Thyroid gland (tissue), 4 donors: ENCODE data around the gene SSPN. TPM values are rescaled to one million over a fixed set of nuclear protein-coding genes. Genes with fewer than 3 reads are reported as not detected.

Experiments
- DNase-seq, 2 donors: peaks; one replicate each; pipeline ENCODE4 v3.0.0-alpha.2; 2019
- H3K27ac ChIP-seq, 3 donors: fragments of 200-600 bp; sonication (generic); 1 replicate in 2 of 3; 2 replicates in 1 of 3; pipeline ENCODE4 v1.5.1; 2016 to 2019; ENCODE audit warnings: mild to moderate bottlenecking in 1 of 3, moderate library complexity in 1 of 3
- H3K27me3 ChIP-seq: fragments of 200-600 bp; sonication (generic); one replicate; pipeline ENCODE4 v1.5.1; 2019
- H3K36me3 ChIP-seq, 2 donors: fragments of 200-600 bp; sonication (generic); one replicate each; pipeline ENCODE4 v1.5.1; 2016 to 2019
- H3K4me1 ChIP-seq, 2 donors: fragments of 200-600 bp; sonication (generic); one replicate each; pipeline ENCODE4 v1.5.1; 2017 to 2019
- H3K4me3 ChIP-seq, 3 donors: fragments of 200-600 bp; sonication (generic); replicated peaks in 1 of 3; 1 replicate in 2 of 3; 2 replicates in 1 of 3; pipeline ENCODE4 v1.5.1; 2016; ENCODE audit warnings: mild to moderate bottlenecking in 1 of 3
- H3K9me3 ChIP-seq: fragments of 200-600 bp; sonication (generic); one replicate; pipeline ENCODE4 v1.5.1; 2017
- CTCF ChIP-seq, 6 experiments: fragments of 200-600 bp in 3 of 6; fragments of 450-650 bp in 3 of 6; sonication (generic) in 3 of 6; IDR thresholded peaks; one replicate each; pipeline ENCODE4 v1.5.1; 2016 to 2019; ENCODE audit warnings: antibody characterized with exemption in 6 of 6, mild to moderate bottlenecking in 2 of 6, inconsistent platforms in 1 of 6, moderate library complexity in 1 of 6
- POLR2A ChIP-seq, 2 donors: fragments of 450-650 bp; IDR thresholded peaks; one replicate each; pipeline ENCODE4 v1.6.1; 2017; ENCODE audit warnings: antibody characterized with exemption in 2 of 2, mild to moderate bottlenecking in 2 of 2, moderate library complexity in 1 of 2
- WGBS, 2 donors: methylation state at CpG; one replicate each; pipeline ENCODE4 v1.1.5; 2017; 5-methylcytosine and 5-hydroxymethylcytosine counted together
- intact Hi-C: fragments of 100-400 bp; cut with DNase I; formaldehyde crosslinking; loops from one replicate; pipeline ENCODE4 v1.15.1; 2023
- total RNA-seq, 4 donors: library from RNA; depleted of rRNA; stranded (reverse); fragments of >200 nt; gene quantifications; one replicate each; pipeline ENCODE4 v1.2.3, GENCODE V29; 2016

Gene SSPN
- total RNA-seq, 4 donors from 2014 or later = 20.1 to 25.0 (median 22.2) TPM

GRCh38 chr12:26182377-26182776 is 13.0 kb upstream of the SSPN start:
- Histone ChIP-seq H3K27me3 (no peaks in the 10 kb centered on the region), H3K9me3 (no peaks in the 10 kb centered on the region), H3K4me1 (no peaks in the 10 kb centered on the region), H3K27ac (no peak overlapping the region), H3K4me3 (no peak overlapping the region), H3K36me3 (no peaks in the 10 kb centered on the region)
- no peak for DNase-seq
- intact Hi-C loops = no loop called here
- WGBS, 2 donors = 89 to 91% methylated on average over 2 of the region's 2 CpGs
- TF ChIP-seq POLR2A (IDR thresholded peaks at IDR 0.05) (no peak), CTCF (IDR thresholded peaks at IDR 0.05) (no peak)

GRCh38 chr12:26185532-26186320 is 9.6 kb upstream of the SSPN start:
- TF ChIP-seq POLR2A (IDR thresholded peaks at IDR 0.05) (no peak), CTCF (IDR thresholded peaks at IDR 0.05) (no peak)
- H3K27ac ChIP-seq = no peak overlapping the region
- WGBS, 2 donors = 85 to 89% methylated on average over 7 of the region's 7 CpGs
- no peaks in the 10 kb centered on the region for H3K36me3 ChIP-seq
- H3K27me3 ChIP-seq = no peaks in the 10 kb centered on the region
- H3K4me1 ChIP-seq = no peaks in the 10 kb centered on the region
- DNase-seq = no peak
- H3K4me3 ChIP-seq = no peak overlapping the region
- intact Hi-C loops = no loop called here
- no peaks in the 10 kb centered on the region for H3K9me3 ChIP-seq

- 72 to 73% methylated on average over 8 of the region's 8 CpGs for WGBS, 2 donors
- Histone ChIP-seq H3K4me3 (no peak overlapping the region), H3K27ac (no peak overlapping the region), H3K27me3 (no peaks in the 10 kb centered on the region), H3K9me3 (no peaks in the 10 kb centered on the region), H3K36me3 (no peaks in the 10 kb centered on the region), H3K4me1 (no peaks in the 10 kb centered on the region)
- TF ChIP-seq POLR2A (IDR thresholded peaks at IDR 0.05) (no peak), CTCF (IDR thresholded peaks at IDR 0.05) (no peak)
- DNase-seq = no peak
- intact Hi-C loops = no loop called here
Observed at GRCh38 chr12:26187014-26187798, 8.2 kb upstream of the SSPN start.

- Histone ChIP-seq H3K36me3 (no peaks in the 10 kb centered on the region), H3K4me1 (no peaks in the 10 kb centered on the region), H3K27ac (no peak overlapping the region), H3K4me3 (no peak overlapping the region), H3K27me3 (no peaks in the 10 kb centered on the region), H3K9me3 (no peaks in the 10 kb centered on the region)
- intact Hi-C loops = no loop called here
- WGBS, 2 donors = 62 to 67% methylated on average over 1 of the region's 1 CpG
- no peak for DNase-seq
- no peak for TF ChIP-seq POLR2A (IDR thresholded peaks at IDR 0.05)
- TF ChIP-seq CTCF (IDR thresholded peaks at IDR 0.05) = no peak
Observed at GRCh38 chr12:26188127-26188526, 7.2 kb upstream of the SSPN start.

GRCh38 chr12:26188641-26189040 is 6.7 kb upstream of the SSPN start:
- TF ChIP-seq POLR2A (IDR thresholded peaks at IDR 0.05) = no peak
- no peak for TF ChIP-seq CTCF (IDR thresholded peaks at IDR 0.05)
- H3K4me1 ChIP-seq = no peaks in the 10 kb centered on the region
- intact Hi-C loops = no loop called here
- DNase-seq = no peak
- no peaks in the 10 kb centered on the region for H3K36me3 ChIP-seq
- no peaks in the 10 kb centered on the region for H3K9me3 ChIP-seq
- H3K4me3 ChIP-seq = no peak overlapping the region
- no peaks in the 10 kb centered on the region for H3K27me3 ChIP-seq
- no peak overlapping the region for H3K27ac ChIP-seq
- 98% methylated on average over 2 of the region's 2 CpGs for WGBS, 2 donors
